Measurements from ENCODE around the gene USP47.

Gene USP47

GRCh38 chr11:11816511-11817314 is 25.1 kb upstream of the USP47 start:
- Histone ChIP-seq H3F3A (ENCODE audit: control insufficient read depth, insufficient read depth) (no peaks in the 10 kb centered on the region), H3K4me3 (ENCODE audit: low read length) (no peak overlapping the region), H3K9me3 (ENCODE audit: control insufficient read depth, insufficient read depth, low read length) (no peaks in the 10 kb centered on the region), H4K20me1 (ENCODE audit: control insufficient read depth, insufficient read depth, low read depth, low read length) (no peaks in the 10 kb centered on the region), H3K36me3 (ENCODE audit: control insufficient read depth, low read length) (no peaks in the 10 kb centered on the region), H3K27me3 (ENCODE audit: control insufficient read depth, low read length) (0 out of 2 replicates have a peak, but pooled peaks cover 3% of the 10 kb centered on the region), H3K27ac (ENCODE audit: low read depth, low read length) (no peak overlapping the region), H3K4me1 (ENCODE audit: control insufficient read depth, low read length) (no peaks in the 10 kb centered on the region), H3K9me2 (replicated peaks; ENCODE audit: control insufficient read depth, low read length) (no peaks in the 10 kb centered on the region), H3K79me2 (ENCODE audit: control insufficient read depth, low read length) (no peaks in the 10 kb centered on the region), H3K4me2 (ENCODE audit: low read length) (no peak overlapping the region)
- TF ChIP-seq CTCF (IDR thresholded peaks at IDR 0.05; ENCODE audit: low read depth, low read length, poor library complexity, severe bottlenecking) = no peak
- no peak for TF ChIP-seq EZH2phosphoT487 (IDR thresholded peaks at IDR 0.05; ENCODE audit: borderline replicate concordance, low read length)

GRCh38 chr11:11817957-11818356 is 23.8 kb upstream of the USP47 start:
- H3K4me2 ChIP-seq (ENCODE audit: low read length) = no peak overlapping the region
- no peak for TF ChIP-seq EZH2phosphoT487 (IDR thresholded peaks at IDR 0.05; ENCODE audit: borderline replicate concordance, low read length)
- TF ChIP-seq CTCF (IDR thresholded peaks at IDR 0.05; ENCODE audit: low read depth, low read length, poor library complexity, severe bottlenecking) = no peak
- no peaks in the 10 kb centered on the region for H3K4me1 ChIP-seq (ENCODE audit: control insufficient read depth, low read length)
- no peaks in the 10 kb centered on the region for H3K79me2 ChIP-seq (ENCODE audit: control insufficient read depth, low read length)
- H3K36me3 ChIP-seq (ENCODE audit: control insufficient read depth, low read length) = no peaks in the 10 kb centered on the region
- no peaks in the 10 kb centered on the region for H4K20me1 ChIP-seq (ENCODE audit: control insufficient read depth, insufficient read depth, low read depth, low read length)
- no peaks in the 10 kb centered on the region for H3K9me2 ChIP-seq (replicated peaks; ENCODE audit: control insufficient read depth, low read length)
- H3K4me3 ChIP-seq (ENCODE audit: low read length) = no peak overlapping the region
- no peak overlapping the region for H3K27ac ChIP-seq (ENCODE audit: low read depth, low read length)
- H3F3A ChIP-seq (ENCODE audit: control insufficient read depth, insufficient read depth) = no peaks in the 10 kb centered on the region
- no peaks in the 10 kb centered on the region for H3K9me3 ChIP-seq (ENCODE audit: control insufficient read depth, insufficient read depth, low read length)
- H3K27me3 ChIP-seq (ENCODE audit: control insufficient read depth, low read length) = 0 out of 2 replicates have a peak, but pooled peaks cover 3% of the 10 kb centered on the region

GRCh38 chr11:11818529-11819121 is 23.1 kb upstream of the USP47 start:
- no peaks in the 10 kb centered on the region for H3K4me1 ChIP-seq (ENCODE audit: control insufficient read depth, low read length)
- H3K79me2 ChIP-seq (ENCODE audit: control insufficient read depth, low read length) = no peaks in the 10 kb centered on the region
- no peaks in the 10 kb centered on the region for H3K9me2 ChIP-seq (replicated peaks; ENCODE audit: control insufficient read depth, low read length)
- H4K20me1 ChIP-seq (ENCODE audit: control insufficient read depth, insufficient read depth, low read depth, low read length) = no peaks in the 10 kb centered on the region
- H3K27me3 ChIP-seq (ENCODE audit: control insufficient read depth, low read length) = 0 out of 2 replicates have a peak, but pooled peaks cover 3% of the 10 kb centered on the region
- no peak overlapping the region for H3K27ac ChIP-seq (ENCODE audit: low read depth, low read length)
- H3K4me3 ChIP-seq (ENCODE audit: low read length) = no peak overlapping the region
- H3K9me3 ChIP-seq (ENCODE audit: control insufficient read depth, insufficient read depth, low read length) = no peaks in the 10 kb centered on the region
- H3K4me2 ChIP-seq (ENCODE audit: low read length) = no peak overlapping the region
- H3K36me3 ChIP-seq (ENCODE audit: control insufficient read depth, low read length) = no peaks in the 10 kb centered on the region
- no peak for TF ChIP-seq EZH2phosphoT487 (IDR thresholded peaks at IDR 0.05; ENCODE audit: borderline replicate concordance, low read length)
- no peak for TF ChIP-seq CTCF (IDR thresholded peaks at IDR 0.05; ENCODE audit: low read depth, low read length, poor library complexity, severe bottlenecking)
- no peaks in the 10 kb centered on the region for H3F3A ChIP-seq (ENCODE audit: control insufficient read depth, insufficient read depth)

Measured in DOHH2 (cell line).